HEK293 (cell line): Measurements from ENCODE around the gene RUNX1.

Experiments
- GLIS1 ChIP-seq: fragments of 450-650 bp; formaldehyde crosslinking; IDR thresholded peaks from 2 replicates; pipeline ENCODE4 v1.5.1; 2016; ENCODE audit warnings: missing biosample characterization, missing genetic modification characterization
- HOXA7 ChIP-seq: sonication (generic); formaldehyde crosslinking; IDR thresholded peaks from 2 replicates; pipeline ENCODE4 v1.8.1; 2022; ENCODE audit warnings: missing genetic modification reagents, borderline replicate concordance
- HOXD13 ChIP-seq: sonication (generic); formaldehyde crosslinking; IDR thresholded peaks from 2 replicates; pipeline ENCODE4 v1.8.0; 2022; ENCODE audit warnings: missing genetic modification reagents, borderline replicate concordance
- KLF1 ChIP-seq: fragments of 450-650 bp; formaldehyde crosslinking; IDR thresholded peaks from 2 replicates; pipeline ENCODE4 v1.5.1; 2016; ENCODE audit warnings: missing biosample characterization, missing genetic modification characterization
- KLF10 ChIP-seq: fragments of 450-650 bp; IDR thresholded peaks from 2 replicates; pipeline ENCODE4 v1.5.1; 2018; ENCODE audit warnings: missing biosample characterization, mild to moderate bottlenecking, missing genetic modification characterization
- KLF16 ChIP-seq: fragments of 450-650 bp; formaldehyde crosslinking; IDR thresholded peaks from 2 replicates; pipeline ENCODE4 v1.5.1; 2017; ENCODE audit warnings: missing biosample characterization, missing genetic modification characterization
- KLF8 ChIP-seq: fragments of 450-650 bp; formaldehyde crosslinking; IDR thresholded peaks from 2 replicates; pipeline ENCODE4 v1.5.1; 2016; ENCODE audit warnings: missing biosample characterization, missing genetic modification characterization
- OSR2 ChIP-seq: fragments of 450-650 bp; formaldehyde crosslinking; IDR thresholded peaks from 2 replicates; pipeline ENCODE4 v1.5.1; 2016; ENCODE audit warnings: missing biosample characterization, missing genetic modification characterization
- PRDM1 ChIP-seq: fragments of 450-650 bp; formaldehyde crosslinking; IDR thresholded peaks from 2 replicates; pipeline ENCODE4; 2016; ENCODE audit warnings: missing biosample characterization, missing genetic modification characterization
- REST ChIP-seq: fragments of 450-650 bp; formaldehyde crosslinking; IDR thresholded peaks from 2 replicates; pipeline ENCODE4 v1.5.1; 2016; ENCODE audit warnings: missing biosample characterization, missing genetic modification characterization
- ZFHX2 ChIP-seq: fragments of 450-650 bp; formaldehyde crosslinking; conservative IDR thresholded peaks from 2 replicates; pipeline ENCODE4 v1.5.1; 2016; ENCODE audit warnings: missing biosample characterization, missing genetic modification characterization
- ZFP69B ChIP-seq: fragments of 450-650 bp; formaldehyde crosslinking; IDR thresholded peaks from 2 replicates; pipeline ENCODE4 v1.5.1; 2016; ENCODE audit warnings: missing biosample characterization, missing genetic modification characterization
- ZNF10 ChIP-seq: fragments of 450-650 bp; formaldehyde crosslinking; IDR thresholded peaks from 2 replicates; pipeline ENCODE4 v1.5.1; 2017; ENCODE audit warnings: missing biosample characterization, missing genetic modification characterization
- ZNF112 ChIP-seq: fragments of 450-650 bp; formaldehyde crosslinking; IDR thresholded peaks from 2 replicates; pipeline ENCODE4 v1.5.0; 2017; ENCODE audit warnings: missing biosample characterization, missing genetic modification characterization
- ZNF140 ChIP-seq: fragments of 450-650 bp; formaldehyde crosslinking; IDR thresholded peaks from 2 replicates; pipeline ENCODE4 v1.5.1; 2016; ENCODE audit warnings: missing biosample characterization, missing genetic modification characterization
- ZNF2 ChIP-seq: fragments of 450-650 bp; formaldehyde crosslinking; IDR thresholded peaks from 2 replicates; pipeline ENCODE4 v1.5.1; 2016; ENCODE audit warnings: missing biosample characterization, missing genetic modification characterization
- ZNF211 ChIP-seq: fragments of 450-650 bp; formaldehyde crosslinking; IDR thresholded peaks from 2 replicates; pipeline ENCODE4 v1.5.1; 2016; ENCODE audit warnings: low read depth, missing biosample characterization, missing genetic modification characterization
- ZNF214 ChIP-seq: fragments of 450-650 bp; formaldehyde crosslinking; IDR thresholded peaks from 2 replicates; pipeline ENCODE4 v1.5.1; 2017; ENCODE audit warnings: missing biosample characterization, mild to moderate bottlenecking, missing genetic modification characterization, borderline replicate concordance
- ZNF239 ChIP-seq: fragments of 450-650 bp; formaldehyde crosslinking; IDR thresholded peaks from 2 replicates; pipeline ENCODE4 v1.5.1; 2016; ENCODE audit warnings: missing biosample characterization, missing genetic modification characterization
- ZNF341 ChIP-seq: fragments of 450-650 bp; formaldehyde crosslinking; IDR thresholded peaks from 2 replicates; pipeline ENCODE4; 2016; ENCODE audit warnings: low read depth, missing biosample characterization, missing genetic modification characterization
- ZNF416 ChIP-seq: fragments of 450-650 bp; formaldehyde crosslinking; IDR thresholded peaks from 2 replicates; pipeline ENCODE4 v1.5.1; 2016; ENCODE audit warnings: missing biosample characterization, missing genetic modification characterization
- ZNF514 ChIP-seq: fragments of 450-650 bp; formaldehyde crosslinking; IDR thresholded peaks from 2 replicates; pipeline ENCODE4 v1.5.1; 2016; ENCODE audit warnings: missing biosample characterization, missing genetic modification characterization
- ZNF560 ChIP-seq: fragments of 450-650 bp; formaldehyde crosslinking; IDR thresholded peaks from 2 replicates; pipeline ENCODE4 v1.5.1; 2017; ENCODE audit warnings: missing biosample characterization, missing genetic modification characterization, borderline replicate concordance
- ZNF654 ChIP-seq: fragments of 450-650 bp; formaldehyde crosslinking; IDR thresholded peaks from 2 replicates; pipeline ENCODE4 v1.5.1; 2016; ENCODE audit warnings: low read depth, missing biosample characterization, missing genetic modification characterization
- ZNF692 ChIP-seq: fragments of 450-650 bp; formaldehyde crosslinking; IDR thresholded peaks from 2 replicates; pipeline ENCODE4 v1.5.1; 2016; ENCODE audit warnings: missing biosample characterization, missing genetic modification characterization
- ZNF747 ChIP-seq: fragments of 450-650 bp; formaldehyde crosslinking; IDR thresholded peaks from 2 replicates; pipeline ENCODE4 v1.5.1; 2016; ENCODE audit warnings: missing biosample characterization, missing genetic modification characterization
- ZNF76 ChIP-seq: fragments of 450-650 bp; formaldehyde crosslinking; IDR thresholded peaks from 2 replicates; pipeline ENCODE4; 2016; ENCODE audit warnings: low read depth, missing biosample characterization, missing genetic modification characterization, borderline replicate concordance
- ZNF776 ChIP-seq: fragments of 450-650 bp; formaldehyde crosslinking; IDR thresholded peaks from 2 replicates; pipeline ENCODE4 v1.5.0; 2017; ENCODE audit warnings: missing biosample characterization, missing genetic modification characterization, borderline replicate concordance
- ZNF777 ChIP-seq: fragments of 450-650 bp; formaldehyde crosslinking; IDR thresholded peaks from 2 replicates; pipeline ENCODE4 v1.5.1; 2017; ENCODE audit warnings: missing biosample characterization, missing genetic modification characterization, borderline replicate concordance
- ZNF785 ChIP-seq: fragments of 450-650 bp; formaldehyde crosslinking; IDR thresholded peaks from 2 replicates; pipeline ENCODE4 v1.5.1; 2016; ENCODE audit warnings: missing biosample characterization, missing genetic modification characterization
- ZNF791 ChIP-seq: fragments of 450-650 bp; formaldehyde crosslinking; IDR thresholded peaks from 2 replicates; pipeline ENCODE4 v1.5.1; 2016; ENCODE audit warnings: missing biosample characterization, missing genetic modification characterization
- ZSCAN18 ChIP-seq: fragments of 450-650 bp; formaldehyde crosslinking; IDR thresholded peaks from 2 replicates; pipeline ENCODE4 v1.5.1; 2016; ENCODE audit warnings: missing biosample characterization, missing genetic modification characterization
- ZSCAN30 ChIP-seq: fragments of 450-650 bp; IDR thresholded peaks from 2 replicates; pipeline ENCODE4 v1.5.1; 2018; ENCODE audit warnings: missing biosample characterization, mild to moderate bottlenecking, missing genetic modification characterization, moderate library complexity
- ZSCAN5A ChIP-seq: fragments of 450-650 bp; formaldehyde crosslinking; IDR thresholded peaks from 2 replicates; pipeline ENCODE4 v1.5.1; 2016; ENCODE audit warnings: missing biosample characterization, missing genetic modification characterization

RUNX1 gene

GRCh38 chr21:34845521-34846451 is 203.3 kb downstream of the RUNX1 start (continued):
- TF ChIP-seq OSR2 (tag by site-specific recombination), result peak; percentile 100
- TF ChIP-seq ZNF10 (tag by site-specific recombination), result peak; percentile 88
- TF ChIP-seq PRDM1 (tag by site-specific recombination), result no peak
- TF ChIP-seq ZSCAN18 (tag by site-specific recombination), result no peak
- no peak for TF ChIP-seq ZNF416 (tag by site-specific recombination)
- no peak for TF ChIP-seq ZNF140 (tag by site-specific recombination)
- TF ChIP-seq ZNF560 (tag by site-specific recombination), result no peak
- no peak for TF ChIP-seq ZNF211 (tag by site-specific recombination)
- TF ChIP-seq ZNF112 (tag by site-specific recombination), result no peak
- peak; percentile 72 for TF ChIP-seq KLF16 (tag by site-specific recombination)
- peak; percentile 53; the same call in 1 of the 2 replicates for TF ChIP-seq ZNF2
- TF ChIP-seq ZNF785, result no peak
- TF ChIP-seq ZFHX2 (tag by site-specific recombination), result no peak
- TF ChIP-seq ZNF76 (tag by site-specific recombination), result peak; percentile 58; the same call in 1 of the 2 replicates
- TF ChIP-seq GLIS1, result peak; percentile 99
- TF ChIP-seq ZSCAN5A (tag by site-specific recombination), result no peak
- TF ChIP-seq ZNF776, result no peak
- TF ChIP-seq ZSCAN30, result no peak
- TF ChIP-seq ZNF791, result no peak
- TF ChIP-seq HOXA7 (CRISPR knock-in tag), result no peak
- TF ChIP-seq ZNF654 (tag by site-specific recombination), result no peak
- TF ChIP-seq ZFP69B (tag by site-specific recombination), result peak; percentile 80
- TF ChIP-seq ZNF747 (tag by site-specific recombination), result no peak
- no peak for TF ChIP-seq REST (tag by site-specific recombination)
- TF ChIP-seq ZNF692 (tag by site-specific recombination), result peak; percentile 92
- peak; percentile 98 for TF ChIP-seq KLF8 (tag by site-specific recombination)
- TF ChIP-seq KLF10 (tag by site-specific recombination), result peak; percentile 91
- TF ChIP-seq HOXD13, result no peak
- TF ChIP-seq ZNF514 (tag by site-specific recombination), result no peak
- peak; percentile 97 for TF ChIP-seq KLF1 (tag by site-specific recombination)
- TF ChIP-seq ZNF239 (tag by site-specific recombination), result no peak; the same call in 1 of the 2 replicates
- no peak for TF ChIP-seq ZNF777 (tag by site-specific recombination)
- peak; percentile 93 for TF ChIP-seq ZNF341 (tag by site-specific recombination)
- no peak for TF ChIP-seq ZNF214 (tag by site-specific recombination)
